Brain microvascular endothelial cell (primary cell): ENCODE results near the gene IL11RA.

Source experiments
- DNase-seq: peaks from one replicate; pipeline ENCODE4 v3.0.0-alpha.2; 2020
- H3K27ac ChIP-seq: fragments of 250-450 bp; sonication (Bioruptor Pico); 2 replicates; pipeline ENCODE4 v1.5.1; 2020; ENCODE audit warnings: mild to moderate bottlenecking, moderate library complexity
- H3K27me3 ChIP-seq: fragments of 250-450 bp; sonication (Bioruptor Pico); replicated peaks from 2 replicates; pipeline ENCODE4 v1.5.1; 2020; ENCODE audit warnings: mild to moderate bottlenecking
- H3K36me3 ChIP-seq: fragments of 250-450 bp; sonication (Bioruptor Pico); replicated peaks from 2 replicates; pipeline ENCODE4 v1.5.1; 2020; ENCODE audit warnings: mild to moderate bottlenecking
- H3K4me3 ChIP-seq: 2 replicates; pipeline ENCODE4 v1.5.1; 2011; ENCODE audit warnings: low read depth, mild to moderate bottlenecking, control low read depth, low read length, moderate library complexity
- in situ Hi-C: cut with HindIII; loops from 2 replicates; pipeline ENCODE4 v1.10.0; 2017; ENCODE audit warnings: low sequenced_read_pairs, low pct_ligation_motif_present
- TF ChIP-seq, protein P1 (sequence below): IDR thresholded peaks from 2 replicates; pipeline ENCODE4 v1.5.1; 2011; ENCODE audit warnings: low read depth, mild to moderate bottlenecking, moderate library complexity, low read length, control low read depth, inconsistent platforms; ENCODE audit errors: missing control alignments

Gene IL11RA

DNA sequence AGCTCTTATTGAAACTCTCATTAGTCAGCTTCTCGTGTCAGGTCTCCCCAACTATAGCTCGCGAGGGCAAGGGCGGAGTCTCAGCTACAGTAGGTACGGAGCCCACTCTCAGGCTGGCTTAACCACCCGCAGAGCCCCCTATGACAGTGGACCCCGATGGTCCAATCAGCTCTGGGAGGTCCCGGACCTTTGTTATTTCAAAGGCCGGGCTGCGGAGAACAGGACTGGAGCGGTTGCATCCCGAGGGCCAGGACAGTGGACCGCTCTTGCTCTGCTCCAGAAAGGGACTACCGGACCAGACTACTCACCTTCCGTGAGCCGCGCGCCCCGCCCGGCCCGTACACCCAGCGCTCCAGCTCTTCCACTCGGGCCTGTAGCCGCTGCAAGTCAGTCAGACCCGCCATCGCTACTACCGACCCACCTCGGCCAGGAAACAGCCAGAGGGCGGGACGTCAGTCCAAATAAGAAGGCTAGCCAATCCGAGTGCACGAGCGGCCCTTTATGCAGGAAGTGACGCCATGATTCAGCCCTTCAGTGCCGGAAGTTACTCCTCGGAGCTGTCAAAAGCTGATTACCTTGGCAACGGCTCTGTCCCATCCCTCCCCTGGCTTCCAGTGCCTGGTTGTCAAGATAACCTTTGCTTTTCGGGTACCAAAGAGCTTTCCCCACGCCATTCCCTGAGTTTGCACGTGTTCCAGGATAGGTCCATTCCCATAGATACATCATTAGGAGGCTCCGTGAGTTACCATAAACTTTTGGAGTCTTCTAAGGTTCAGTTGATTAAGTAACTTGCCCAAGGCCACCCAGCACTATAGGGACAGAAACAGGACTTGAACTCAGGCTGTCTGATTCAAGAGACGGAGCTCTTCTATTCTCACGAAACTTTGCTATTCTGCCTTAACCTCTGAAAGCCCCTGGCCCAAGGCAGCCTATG is 31.7 kb upstream of the IL11RA start, which contains the start of gene DCTN3:
TSS of gene DCTN3 (minus strand) at position 435 of the 934 bp plus-strand sequence. CDS start at position 404, 31 bp downstream.
- TF ChIP-seq, protein P1, sequence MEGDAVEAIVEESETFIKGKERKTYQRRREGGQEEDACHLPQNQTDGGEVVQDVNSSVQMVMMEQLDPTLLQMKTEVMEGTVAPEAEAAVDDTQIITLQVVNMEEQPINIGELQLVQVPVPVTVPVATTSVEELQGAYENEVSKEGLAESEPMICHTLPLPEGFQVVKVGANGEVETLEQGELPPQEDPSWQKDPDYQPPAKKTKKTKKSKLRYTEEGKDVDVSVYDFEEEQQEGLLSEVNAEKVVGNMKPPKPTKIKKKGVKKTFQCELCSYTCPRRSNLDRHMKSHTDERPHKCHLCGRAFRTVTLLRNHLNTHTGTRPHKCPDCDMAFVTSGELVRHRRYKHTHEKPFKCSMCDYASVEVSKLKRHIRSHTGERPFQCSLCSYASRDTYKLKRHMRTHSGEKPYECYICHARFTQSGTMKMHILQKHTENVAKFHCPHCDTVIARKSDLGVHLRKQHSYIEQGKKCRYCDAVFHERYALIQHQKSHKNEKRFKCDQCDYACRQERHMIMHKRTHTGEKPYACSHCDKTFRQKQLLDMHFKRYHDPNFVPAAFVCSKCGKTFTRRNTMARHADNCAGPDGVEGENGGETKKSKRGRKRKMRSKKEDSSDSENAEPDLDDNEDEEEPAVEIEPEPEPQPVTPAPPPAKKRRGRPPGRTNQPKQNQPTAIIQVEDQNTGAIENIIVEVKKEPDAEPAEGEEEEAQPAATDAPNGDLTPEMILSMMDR: no peak
- peaks cover 21% of the 10 kb centered on the region for H3K36me3 ChIP-seq
- peak within 1 kb of the TSS; percentile 87 for H3K4me3 ChIP-seq
- H3K27me3 ChIP-seq: peaks cover 22% of the 10 kb centered on the region
- H3K27ac ChIP-seq: peak within 1 kb of the TSS; percentile 36
- in situ Hi-C loops: no loop called here
- DNase-seq: peak; percentile 97

GRCh38 chr9:34623374-34624235 is 28.4 kb upstream of the IL11RA start:
- peaks cover 49% of the 10 kb centered on the region for H3K27me3 ChIP-seq
- in situ Hi-C loops: no loop called here

GRCh38 chr9:34624475-34625185 is 27.4 kb upstream of the IL11RA start:
- in situ Hi-C loops: no loop called here
- DNase-seq: no peak
- Histone ChIP-seq H3K4me3 (no peak overlapping the region), H3K27ac (no peak overlapping the region), H3K27me3 (peaks cover 57% of the 10 kb centered on the region), H3K36me3 (no peaks in the 10 kb centered on the region)
- TF ChIP-seq, protein P1: no peak

More at GRCh38 chr9:34623374-34624235, 28.4 kb upstream of the IL11RA start:
- DNase-seq: no peak
- TF ChIP-seq, protein P1: no peak
- H3K36me3 ChIP-seq: no peaks in the 10 kb centered on the region
- no peak overlapping the region for H3K27ac ChIP-seq
- no peak overlapping the region for H3K4me3 ChIP-seq

DNA sequence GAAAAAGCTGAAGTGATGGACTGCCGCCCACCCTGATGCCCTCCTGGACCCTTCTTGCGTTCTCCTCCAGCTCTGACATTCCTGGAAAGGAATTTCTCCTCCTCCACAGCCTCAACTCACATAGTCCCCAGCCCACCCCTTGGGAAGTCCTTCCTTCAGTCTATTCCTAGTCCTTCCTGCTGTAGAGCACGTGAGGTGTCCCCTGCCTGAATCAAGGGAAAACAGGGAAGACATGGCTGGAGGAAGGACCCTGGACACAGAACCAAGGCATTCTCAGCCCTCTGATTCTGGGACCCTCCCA is 26.8 kb upstream of the IL11RA start:
- TF ChIP-seq, protein P1: no peak
- Histone ChIP-seq H3K27me3 (peaks cover 62% of the 10 kb centered on the region), H3K4me3 (no peak overlapping the region), H3K27ac (no peak overlapping the region), H3K36me3 (no peaks in the 10 kb centered on the region)
- in situ Hi-C loops: no loop called here
- no peak for DNase-seq

DNA sequence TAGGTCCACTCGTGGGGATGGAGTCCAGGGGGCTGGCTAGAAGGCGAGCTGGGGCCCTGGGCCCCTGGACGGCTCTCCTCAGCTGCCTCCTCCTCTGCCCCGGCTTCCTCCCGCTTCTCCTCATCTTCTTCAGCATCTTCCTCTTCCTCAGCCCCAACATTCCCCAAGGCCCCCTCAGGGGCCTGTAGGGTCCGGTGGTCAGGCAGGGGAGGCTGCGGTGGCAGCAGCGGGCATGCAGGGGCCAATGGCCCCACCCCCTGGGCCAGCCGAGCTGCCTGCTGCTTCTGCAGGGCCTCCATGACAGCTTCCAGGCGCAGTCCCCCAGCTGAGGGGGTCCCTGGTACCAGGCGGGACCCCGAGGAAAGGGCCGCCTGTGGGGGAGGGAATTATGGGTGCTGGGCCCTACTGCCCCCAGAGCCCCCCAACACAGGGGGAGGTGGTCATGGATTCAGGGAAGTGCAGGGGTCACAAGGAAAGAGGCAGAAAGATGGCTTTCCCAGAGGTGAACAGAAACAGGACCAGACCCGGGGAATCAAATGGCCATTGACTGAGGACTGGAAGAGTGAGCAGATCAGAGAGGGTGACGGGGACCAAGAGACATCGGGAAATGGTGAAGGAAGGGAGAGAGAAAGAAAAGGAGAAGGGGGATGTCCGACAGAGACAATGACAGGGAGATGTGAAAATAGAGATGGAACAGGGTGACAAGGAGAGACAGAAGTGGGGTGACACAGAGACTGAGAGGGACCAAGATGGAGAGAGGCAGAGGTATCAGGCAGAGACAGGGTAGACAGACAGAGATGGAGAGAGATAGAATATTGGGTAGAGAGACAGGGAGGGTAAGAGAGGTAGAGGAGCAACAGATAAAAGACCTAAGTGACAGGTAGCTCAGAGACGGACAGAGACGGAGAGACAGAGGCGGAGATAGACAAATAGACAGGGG is 24.0 kb upstream of the IL11RA start:
- Histone ChIP-seq H3K4me3 (no peak overlapping the region), H3K27me3 (peaks cover 63% of the 10 kb centered on the region), H3K27ac (no peak overlapping the region), H3K36me3 (no peaks in the 10 kb centered on the region)
- DNase-seq: no peak
- in situ Hi-C loops: no loop called here
- TF ChIP-seq, protein P1: no peak
